Measurements from ENCODE around the gene LYVE1. TPM values are rescaled to one million over a fixed set of nuclear protein-coding genes. Genes with fewer than 3 reads are reported as not detected.
A peak's percentile ranks its signal among the peaks of the same experiment; 100 is the strongest.

LYVE1 gene
- total RNA-seq, 2 donors from 2014 or later: 31.3 to 39.4 TPM

GRCh38 chr11:10537600-10537999 is 30.9 kb downstream of the LYVE1 start:
- intact Hi-C loops (cut with DNase I, micrococcal nuclease): no loop called here
- ATAC-seq (no peak), DNase-seq (no peak)

DNA sequence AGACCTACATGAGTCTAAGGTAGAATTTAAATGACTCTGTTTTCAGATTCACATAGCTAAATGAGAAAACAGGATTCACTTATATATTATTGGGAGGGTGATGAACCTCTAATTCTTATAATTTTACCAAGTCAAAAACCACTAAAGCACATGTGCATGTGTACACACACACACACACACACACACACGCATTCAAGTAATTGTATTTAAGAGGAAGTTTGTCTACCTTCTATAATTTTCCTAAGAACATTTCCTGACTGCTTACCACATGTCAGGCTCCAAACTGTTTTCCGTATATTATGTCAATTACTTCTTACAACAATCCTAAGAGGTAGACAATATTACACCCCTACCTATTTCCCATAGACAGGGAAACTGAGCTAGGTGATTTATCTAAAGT is 34.1 kb downstream of the LYVE1 start:
- ATAC-seq (peak; percentile 30), DNase-seq (no peak)
- intact Hi-C loops (cut with DNase I, micrococcal nuclease): no loop called here

GRCh38 chr11:10533323-10533722 is 35.1 kb downstream of the LYVE1 start:
- intact Hi-C loops (cut with DNase I, micrococcal nuclease): no loop called here
- no peak for ATAC-seq
- DNase-seq: no peak

DNA sequence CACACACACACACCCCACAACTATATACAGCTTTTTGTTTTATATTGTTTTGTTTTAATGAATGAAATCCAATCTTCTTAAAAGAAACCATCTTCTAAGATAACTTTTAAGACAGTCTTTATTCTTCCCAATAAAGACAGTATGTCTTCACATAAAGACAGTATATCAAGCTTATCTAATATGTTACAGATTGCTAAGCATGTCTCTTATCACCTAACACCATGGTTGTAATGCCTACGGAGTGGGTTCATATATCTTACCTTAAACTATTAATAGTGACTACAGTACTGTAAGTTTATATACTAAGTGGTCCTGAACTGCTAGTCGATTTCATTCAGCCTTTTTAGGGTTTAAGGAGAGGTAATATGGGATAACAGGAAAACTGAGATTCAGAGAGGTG is 35.9 kb downstream of the LYVE1 start:
- DNase-seq (no peak), ATAC-seq (no peak)
- intact Hi-C loops (cut with DNase I, micrococcal nuclease): no loop called here

GRCh38 chr11:10529279-10529678 is 39.2 kb downstream of the LYVE1 start:
- ATAC-seq (no peak), DNase-seq (no peak)
- intact Hi-C loops (cut with DNase I, micrococcal nuclease): no loop called here

DNA sequence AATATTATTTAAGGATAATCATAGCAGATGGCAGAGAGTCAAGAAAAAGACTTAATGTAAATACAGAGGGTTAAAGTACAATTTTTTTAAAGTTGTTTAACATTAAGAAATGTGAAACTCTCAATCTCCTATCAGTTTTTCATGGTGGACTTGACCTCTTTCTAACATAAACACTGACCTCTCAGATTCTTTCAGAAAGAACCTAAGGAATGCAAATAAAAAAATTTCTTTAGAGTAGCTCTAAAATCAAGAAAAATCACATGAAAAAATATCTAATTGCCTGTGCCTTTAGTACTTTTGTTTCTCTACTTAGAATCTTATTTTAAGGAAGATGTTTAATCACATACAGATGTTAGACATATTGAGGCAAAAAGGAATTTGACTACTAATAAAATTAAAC is 40.3 kb downstream of the LYVE1 start:
- ATAC-seq (peak; percentile 58), DNase-seq (no peak)
- intact Hi-C loops (cut with DNase I, micrococcal nuclease): no loop called here

- ATAC-seq (peak; percentile 87), DNase-seq (no peak)
- intact Hi-C loops (cut with DNase I, micrococcal nuclease): no loop called here
Measured at GRCh38 chr11:10526974-10527918, 41.2 kb downstream of the LYVE1 start.

- DNase-seq: no peak
Measured at GRCh38 chr11:10524471-10524870, 44.0 kb downstream of the LYVE1 start.

DNA sequence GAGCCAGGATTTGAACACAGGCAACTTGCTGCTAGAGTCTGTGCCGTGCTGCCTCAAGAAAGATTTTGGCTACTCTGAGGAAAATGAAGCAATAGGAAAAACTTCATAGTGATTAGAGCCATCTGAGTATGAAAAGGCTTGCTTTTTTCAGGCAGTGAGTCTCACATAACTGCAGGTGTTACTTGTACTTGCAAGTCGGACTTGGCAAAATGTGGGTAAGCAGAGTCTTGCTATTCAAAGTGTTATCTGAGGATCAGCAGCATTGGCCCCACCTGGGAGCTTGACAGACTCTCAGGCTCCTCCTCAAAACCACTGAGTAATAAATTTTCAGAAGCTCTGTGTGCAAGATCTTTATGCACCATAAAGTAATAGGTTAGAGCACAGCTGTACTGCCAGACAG is 45.5 kb downstream of the LYVE1 start:
- DNase-seq (no peak), ATAC-seq (no peak)
- intact Hi-C loops (cut with DNase I, micrococcal nuclease): no loop called here

More at GRCh38 chr11:10524471-10524870, 44.0 kb downstream of the LYVE1 start:
- no peak for ATAC-seq
- intact Hi-C loops (cut with DNase I, micrococcal nuclease): no loop called here

- intact Hi-C loops (cut with DNase I, micrococcal nuclease): no loop called here
- DNase-seq: no peak
- no peak for ATAC-seq
Measured at GRCh38 chr11:10522276-10522675, 46.2 kb downstream of the LYVE1 start.

GRCh38 chr11:10520562-10520961 is 47.9 kb downstream of the LYVE1 start:
- intact Hi-C loops (cut with DNase I, micrococcal nuclease): no loop called here
- DNase-seq: no peak
- ATAC-seq: no peak

GRCh38 chr11:10519630-10520029 is 48.8 kb downstream of the LYVE1 start:
- DNase-seq: no peak
- intact Hi-C loops (cut with DNase I, micrococcal nuclease): no loop called here
- no peak for ATAC-seq

- intact Hi-C loops (cut with DNase I, micrococcal nuclease): no loop called here
- DNase-seq (no peak), ATAC-seq (no peak)
Measured at GRCh38 chr11:10518891-10519290, 49.6 kb downstream of the LYVE1 start.

GRCh38 chr11:10518123-10518522 is 50.3 kb downstream of the LYVE1 start:
- intact Hi-C loops (cut with DNase I, micrococcal nuclease): no loop called here
- no peak for DNase-seq
- no peak for ATAC-seq

- intact Hi-C loops (cut with DNase I, micrococcal nuclease): no loop called here
- no peak for ATAC-seq
- no peak for DNase-seq
Measured at GRCh38 chr11:10515418-10515817, 53.0 kb downstream of the LYVE1 start.

GRCh38 chr11:10514709-10515108 is 53.8 kb downstream of the LYVE1 start:
- ATAC-seq (no peak), DNase-seq (no peak)
- intact Hi-C loops (cut with DNase I, micrococcal nuclease): no loop called here

- ATAC-seq (no peak), DNase-seq (no peak)
- intact Hi-C loops (cut with DNase I, micrococcal nuclease): no loop called here
Measured at GRCh38 chr11:10514202-10514601, 54.3 kb downstream of the LYVE1 start.

GRCh38 chr11:10511181-10511621 is 57.3 kb downstream of the LYVE1 start:
- intact Hi-C loops (cut with DNase I, micrococcal nuclease): no loop called here
- no peak for DNase-seq

More at GRCh38 chr11:10511181-10511621, 57.3 kb downstream of the LYVE1 start:
- no peak for ATAC-seq
